Activated B cell treated with CpG ODN at 0.5 μM for 24 hours (primary cell): Measurements from ENCODE around the gene ASIC4. TPM values are rescaled to one million over a fixed set of nuclear protein-coding genes. Genes with fewer than 3 reads are reported as not detected.

ENCODE experiments used
- ATAC-seq: fragments of 200-7000 bp; cut with Tn5 transposase; one replicate; pipeline ENCODE4 v1.10.0; 2021; ENCODE audit warnings: low read depth, mild to moderate bottlenecking, moderate library complexity
- CTCF ChIA-PET: fragments of 350-600 bp; sonication (Branson Sonifier 250); formaldehyde crosslinking; loops from one replicate; lab custom pipeline; 2021; ENCODE audit warnings: antibody characterized with exemption; lab: Charles Lee
- POLR2A ChIA-PET: fragments of 350-600 bp; sonication (Branson Sonifier 250); formaldehyde crosslinking; loops from one replicate; lab custom pipeline; 2021; ENCODE audit warnings: antibody characterized with exemption; lab: Charles Lee
- DNase-seq: peaks from one replicate; pipeline ENCODE4 v3.0.0; 2022
- H3K27ac Mint-ChIP-seq: one replicate; pipeline ENCODE4 v1.8.0; 2020; ENCODE audit warnings: mixed read lengths
- H3K27me3 Mint-ChIP-seq: one replicate; pipeline ENCODE4 v1.8.0; 2021; ENCODE audit warnings: mixed read lengths
- H3K36me3 Mint-ChIP-seq: one replicate; pipeline ENCODE4 v1.8.0; 2021; ENCODE audit warnings: low read depth, mixed read lengths
- H3K4me1 Mint-ChIP-seq: one replicate; pipeline ENCODE4 v1.8.0; 2021; ENCODE audit warnings: mixed read lengths
- H3K4me3 Mint-ChIP-seq: one replicate; pipeline ENCODE4 v1.8.0; 2020; ENCODE audit warnings: mild to moderate bottlenecking, mixed read lengths
- H3K9me3 Mint-ChIP-seq: one replicate; pipeline ENCODE4 v1.8.0; 2020; ENCODE audit warnings: mixed read lengths
- CTCF ChIP-seq: fragments of 200-600 bp; IDR thresholded peaks from one replicate; pipeline ENCODE4 v1.8.0; 2022; ENCODE audit warnings: antibody characterized with exemption, mild to moderate bottlenecking
- intact Hi-C: fragments of 100-400 bp; cut with micrococcal nuclease; formaldehyde crosslinking; loops from one replicate; pipeline ENCODE4 v1.15.1; 2024
- total RNA-seq: library from RNA; stranded (reverse); gene quantifications from 2 replicates; pipeline ENCODE4 v1.2.3, GENCODE V29; 2022

The ASIC4 gene
- total RNA-seq, 1 donor from 2014 or later = not detected

DNA sequence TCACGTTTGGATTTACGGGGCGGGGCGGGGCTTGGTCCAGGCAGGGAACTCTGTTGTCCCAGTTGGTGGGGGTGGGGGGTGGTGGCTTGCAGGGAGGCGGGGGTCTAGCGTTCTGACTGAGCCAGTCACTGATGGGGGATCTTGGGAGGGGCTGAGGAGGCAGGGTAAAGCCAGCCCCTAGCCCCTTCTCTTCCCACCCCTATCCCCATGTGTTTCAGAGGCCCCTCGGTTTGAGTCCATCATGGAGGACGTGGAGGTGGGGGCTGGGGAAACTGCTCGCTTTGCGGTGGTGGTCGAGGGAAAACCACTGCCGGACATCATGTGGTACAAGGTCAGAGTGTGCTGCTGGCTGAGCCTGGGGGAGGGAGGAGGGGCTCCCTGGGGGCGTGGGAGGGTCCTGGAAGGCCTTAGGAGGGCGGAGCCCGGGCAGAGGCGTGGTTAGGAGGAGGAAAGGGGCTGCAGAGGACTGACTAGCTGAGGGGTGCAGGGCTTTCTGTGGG is 37.6 kb upstream of the ASIC4 start:
- ChIA-PET POLR2A (no interaction called here), CTCF (interaction anchor here (3.0 kb wide), 1 partner anchor 53 kb away, joined by 9 read pairs; no protein-coding TSS in a partner anchor)
- Mint-ChIP-seq H3K36me3 (no peaks in the 10 kb centered on the region), H3K9me3 (no peaks in the 10 kb centered on the region), H3K27me3 (peaks cover 35% of the 10 kb centered on the region), H3K4me1 (peaks cover 2% of the 10 kb centered on the region), H3K4me3 (no peak overlapping the region), H3K27ac (no peak overlapping the region)
- no peak for TF ChIP-seq CTCF
- no peak for ATAC-seq
- intact Hi-C loops = loop anchor here (1.0 kb wide), 1 partner anchor 54 kb away; no protein-coding TSS in a partner anchor
- DNase-seq = no peak

DNA sequence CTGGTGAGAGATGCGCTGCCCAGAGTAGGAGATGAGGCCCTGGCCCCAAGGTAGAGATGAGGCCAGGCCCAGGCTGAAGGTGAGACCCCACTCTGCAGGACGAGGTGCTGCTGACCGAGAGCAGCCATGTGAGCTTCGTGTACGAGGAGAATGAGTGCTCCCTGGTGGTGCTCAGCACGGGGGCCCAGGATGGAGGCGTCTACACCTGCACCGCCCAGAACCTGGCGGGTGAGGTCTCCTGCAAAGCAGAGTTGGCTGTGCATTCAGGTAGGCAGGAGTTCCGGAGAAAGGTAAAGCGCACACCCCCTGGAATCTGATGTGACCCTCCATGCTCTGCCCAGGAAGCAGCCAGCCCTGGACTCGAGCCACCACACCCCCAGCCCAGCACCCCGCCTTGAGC is 37.1 kb upstream of the ASIC4 start:
- DNase-seq (no peak), ATAC-seq (no peak)
- no peak for TF ChIP-seq CTCF
- intact Hi-C loops = no loop called here
- Mint-ChIP-seq H3K27ac (no peak overlapping the region), H3K36me3 (no peaks in the 10 kb centered on the region), H3K9me3 (no peaks in the 10 kb centered on the region), H3K4me1 (peaks cover 2% of the 10 kb centered on the region), H3K27me3 (peaks cover 40% of the 10 kb centered on the region), H3K4me3 (no peak overlapping the region)
- POLR2A ChIA-PET = no interaction called here
- CTCF ChIA-PET = interaction anchor here (3.0 kb wide), 1 partner anchor 53 kb away, joined by 9 read pairs; no protein-coding TSS in a partner anchor

GRCh38 chr2:219477815-219478214 is 36.5 kb upstream of the ASIC4 start:
- ATAC-seq = no peak
- peaks cover 2% of the 10 kb centered on the region for H3K4me1 Mint-ChIP-seq
- DNase-seq = no peak
- no peaks in the 10 kb centered on the region for H3K9me3 Mint-ChIP-seq
- no peak overlapping the region for H3K27ac Mint-ChIP-seq
- no peak for TF ChIP-seq CTCF
- POLR2A ChIA-PET = no interaction called here
- no peak overlapping the region for H3K4me3 Mint-ChIP-seq
- H3K36me3 Mint-ChIP-seq = no peaks in the 10 kb centered on the region
- H3K27me3 Mint-ChIP-seq = peaks cover 43% of the 10 kb centered on the region
- CTCF ChIA-PET = interaction anchor here (3.0 kb wide), 1 partner anchor 52 kb away, joined by 9 read pairs; no protein-coding TSS in a partner anchor
- intact Hi-C loops = no loop called here

DNA sequence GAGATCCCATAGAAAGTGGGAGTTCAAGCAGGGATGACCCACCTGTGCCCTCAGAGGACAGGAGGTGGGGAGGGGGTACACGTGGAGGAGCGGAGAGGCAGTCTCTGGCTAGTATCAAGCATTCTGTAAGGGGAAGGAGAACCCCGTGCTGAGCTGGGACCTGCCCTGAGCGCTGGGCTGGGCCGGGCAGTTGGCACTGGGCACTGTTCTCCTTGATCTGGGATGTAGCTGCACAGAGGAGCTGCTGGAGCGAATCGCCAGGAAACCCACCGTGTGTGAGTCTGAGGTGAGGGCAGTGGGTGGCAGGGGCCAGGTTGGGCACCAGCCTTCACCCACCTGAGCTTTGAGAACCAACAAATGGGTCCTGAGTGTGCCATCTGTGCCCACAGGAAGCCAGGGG is 35.4 kb upstream of the ASIC4 start:
- intact Hi-C loops = no loop called here
- peaks cover 46% of the 10 kb centered on the region for H3K27me3 Mint-ChIP-seq
- H3K9me3 Mint-ChIP-seq = no peaks in the 10 kb centered on the region

GRCh38 chr2:219480004-219480403 is 34.3 kb upstream of the ASIC4 start:
- no peak for TF ChIP-seq CTCF
- no peak for DNase-seq
- Mint-ChIP-seq H3K9me3 (no peaks in the 10 kb centered on the region), H3K4me3 (no peak overlapping the region), H3K4me1 (peaks cover 9% of the 10 kb centered on the region), H3K27me3 (peaks cover 47% of the 10 kb centered on the region), H3K27ac (no peak overlapping the region), H3K36me3 (no peaks in the 10 kb centered on the region)
- POLR2A ChIA-PET = no interaction called here
- CTCF ChIA-PET = no interaction called here
- intact Hi-C loops = no loop called here
- ATAC-seq = no peak

More for the DNA sequence above, 35.4 kb upstream of the ASIC4 start:
- no peak overlapping the region for H3K4me3 Mint-ChIP-seq
- H3K27ac Mint-ChIP-seq = no peak overlapping the region
- ChIA-PET CTCF (no interaction called here), POLR2A (no interaction called here)
- H3K36me3 Mint-ChIP-seq = no peaks in the 10 kb centered on the region
- TF ChIP-seq CTCF = no peak
- no peak for DNase-seq
- H3K4me1 Mint-ChIP-seq = peaks cover 3% of the 10 kb centered on the region
- no peak for ATAC-seq
